Measurements from ENCODE around the gene UNC5A.

The UNC5A gene

GRCh38 chr5:176915906-176916305 is 105.5 kb downstream of the UNC5A start:
- no peak for DNase-seq (ENCODE audit: low read depth)
- TF ChIP-seq CTCF (IDR thresholded peaks at IDR 0.05; ENCODE audit: insufficient read depth, low read depth, low read length, missing control alignments) = no peak
- H3K4me3 ChIP-seq (ENCODE audit: low read length) = no peak overlapping the region

- no peak for TF ChIP-seq CTCF (IDR thresholded peaks at IDR 0.05; ENCODE audit: insufficient read depth, low read depth, low read length, missing control alignments)
- H3K4me3 ChIP-seq (ENCODE audit: low read length) = no peak overlapping the region
- no peak for DNase-seq (ENCODE audit: low read depth)
Observed at GRCh38 chr5:176916337-176916736, 106.0 kb downstream of the UNC5A start.

GRCh38 chr5:176918613-176919012 is 108.3 kb downstream of the UNC5A start:
- TF ChIP-seq CTCF (IDR thresholded peaks at IDR 0.05; ENCODE audit: insufficient read depth, low read depth, low read length, missing control alignments) = no peak
- H3K4me3 ChIP-seq (ENCODE audit: low read length) = no peak overlapping the region
- DNase-seq (ENCODE audit: low read depth) = no peak

- no peak for DNase-seq (ENCODE audit: low read depth)
- no peak for TF ChIP-seq CTCF (IDR thresholded peaks at IDR 0.05; ENCODE audit: insufficient read depth, low read depth, low read length, missing control alignments)
- H3K4me3 ChIP-seq (ENCODE audit: low read length) = no peak overlapping the region
Observed at GRCh38 chr5:176921714-176922113, 111.4 kb downstream of the UNC5A start.

GRCh38 chr5:176922817-176923216 is 112.5 kb downstream of the UNC5A start:
- no peak for TF ChIP-seq CTCF (IDR thresholded peaks at IDR 0.05; ENCODE audit: insufficient read depth, low read depth, low read length, missing control alignments)
- no peak for DNase-seq (ENCODE audit: low read depth)
- no peak overlapping the region for H3K4me3 ChIP-seq (ENCODE audit: low read length)

- no peak overlapping the region for H3K4me3 ChIP-seq (ENCODE audit: low read length)
- no peak for TF ChIP-seq CTCF (IDR thresholded peaks at IDR 0.05; ENCODE audit: insufficient read depth, low read depth, low read length, missing control alignments)
- peak; percentile 56 for DNase-seq (ENCODE audit: low read depth)
Observed at GRCh38 chr5:176927562-176927961, 117.2 kb downstream of the UNC5A start.

- no peak for TF ChIP-seq CTCF (IDR thresholded peaks at IDR 0.05; ENCODE audit: insufficient read depth, low read depth, low read length, missing control alignments)
- no peak overlapping the region for H3K4me3 ChIP-seq (ENCODE audit: low read length)
- DNase-seq (ENCODE audit: low read depth) = no peak
Observed at GRCh38 chr5:176929654-176930053, 119.3 kb downstream of the UNC5A start.
